VCaP (cell line): ENCODE results near the gene TTC28.

ENCODE experiments used
- H3K27ac ChIP-seq: fragments of 450-650 bp; 2 replicates; pipeline ENCODE4 v1.5.1; 2017
- TF ChIP-seq, protein P1 (sequence below): fragments of 450-650 bp; conservative IDR thresholded peaks from 2 replicates; pipeline ENCODE4 v1.5.1; 2017; ENCODE audit warnings: mild to moderate bottlenecking, moderate library complexity

TTC28 gene

GRCh38 chr22:28462901-28463300, 216.7 kb downstream of the TTC28 start:
- TF ChIP-seq, protein P1, sequence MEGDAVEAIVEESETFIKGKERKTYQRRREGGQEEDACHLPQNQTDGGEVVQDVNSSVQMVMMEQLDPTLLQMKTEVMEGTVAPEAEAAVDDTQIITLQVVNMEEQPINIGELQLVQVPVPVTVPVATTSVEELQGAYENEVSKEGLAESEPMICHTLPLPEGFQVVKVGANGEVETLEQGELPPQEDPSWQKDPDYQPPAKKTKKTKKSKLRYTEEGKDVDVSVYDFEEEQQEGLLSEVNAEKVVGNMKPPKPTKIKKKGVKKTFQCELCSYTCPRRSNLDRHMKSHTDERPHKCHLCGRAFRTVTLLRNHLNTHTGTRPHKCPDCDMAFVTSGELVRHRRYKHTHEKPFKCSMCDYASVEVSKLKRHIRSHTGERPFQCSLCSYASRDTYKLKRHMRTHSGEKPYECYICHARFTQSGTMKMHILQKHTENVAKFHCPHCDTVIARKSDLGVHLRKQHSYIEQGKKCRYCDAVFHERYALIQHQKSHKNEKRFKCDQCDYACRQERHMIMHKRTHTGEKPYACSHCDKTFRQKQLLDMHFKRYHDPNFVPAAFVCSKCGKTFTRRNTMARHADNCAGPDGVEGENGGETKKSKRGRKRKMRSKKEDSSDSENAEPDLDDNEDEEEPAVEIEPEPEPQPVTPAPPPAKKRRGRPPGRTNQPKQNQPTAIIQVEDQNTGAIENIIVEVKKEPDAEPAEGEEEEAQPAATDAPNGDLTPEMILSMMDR: no peak
- no peak overlapping the region for H3K27ac ChIP-seq

- TF ChIP-seq, protein P1: no peak
- H3K27ac ChIP-seq: no peak overlapping the region
Observed at GRCh38 chr22:28462041-28462440, 217.6 kb downstream of the TTC28 start.

DNA sequence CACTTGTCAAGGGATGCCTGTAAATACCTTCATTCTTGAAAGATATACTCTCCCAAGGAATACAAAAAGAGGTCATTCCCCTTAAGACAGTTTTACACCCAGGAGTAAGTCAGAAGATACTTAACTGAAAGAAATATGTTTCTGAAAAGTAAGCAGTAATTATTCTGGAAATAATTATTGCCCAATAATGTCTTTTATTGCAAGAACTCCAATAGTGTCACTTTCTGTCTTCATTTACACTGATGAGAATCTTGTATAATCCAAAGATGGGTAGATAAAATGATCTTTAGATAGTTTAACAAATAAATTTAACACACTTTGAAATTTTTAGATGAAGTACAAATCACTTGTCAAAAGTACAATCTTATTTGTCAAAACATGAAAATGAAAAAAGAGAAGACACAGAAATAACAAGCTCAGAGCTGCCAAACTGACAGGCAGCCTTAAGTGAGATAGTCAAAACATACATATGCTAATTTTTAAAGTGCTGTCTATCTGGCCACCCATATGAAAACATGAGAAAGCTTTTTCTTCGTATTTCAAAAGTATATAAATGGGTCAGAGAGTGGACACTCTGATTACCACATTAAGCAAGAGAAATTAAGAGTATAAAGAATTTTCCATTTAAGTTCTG, 225.1 kb downstream of the TTC28 start:
- TF ChIP-seq, protein P1: no peak
- H3K27ac ChIP-seq: no peak overlapping the region

GRCh38 chr22:28450109-28450508, 229.5 kb downstream of the TTC28 start:
- TF ChIP-seq, protein P1: no peak
- no peak overlapping the region for H3K27ac ChIP-seq

DNA sequence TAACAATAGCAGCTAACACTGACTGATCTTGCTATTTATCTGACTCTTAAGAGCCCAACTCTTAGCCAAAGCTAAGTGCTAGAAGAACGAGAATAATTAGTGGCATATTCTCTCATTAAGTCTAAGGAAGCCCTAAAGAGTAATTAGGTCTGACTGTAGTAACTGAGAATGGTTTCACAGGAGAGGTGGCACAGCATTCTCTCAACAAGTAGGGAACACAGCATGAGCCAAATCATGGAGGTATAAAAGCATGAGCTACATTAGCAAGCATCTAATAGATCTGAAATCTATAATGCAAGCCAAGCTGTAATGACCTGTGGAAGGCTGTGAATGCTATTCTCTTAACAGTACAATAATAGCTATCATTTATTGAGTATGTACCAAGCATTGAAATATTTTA, 230.6 kb downstream of the TTC28 start:
- TF ChIP-seq, protein P1: no peak
- H3K27ac ChIP-seq: no peak overlapping the region

DNA sequence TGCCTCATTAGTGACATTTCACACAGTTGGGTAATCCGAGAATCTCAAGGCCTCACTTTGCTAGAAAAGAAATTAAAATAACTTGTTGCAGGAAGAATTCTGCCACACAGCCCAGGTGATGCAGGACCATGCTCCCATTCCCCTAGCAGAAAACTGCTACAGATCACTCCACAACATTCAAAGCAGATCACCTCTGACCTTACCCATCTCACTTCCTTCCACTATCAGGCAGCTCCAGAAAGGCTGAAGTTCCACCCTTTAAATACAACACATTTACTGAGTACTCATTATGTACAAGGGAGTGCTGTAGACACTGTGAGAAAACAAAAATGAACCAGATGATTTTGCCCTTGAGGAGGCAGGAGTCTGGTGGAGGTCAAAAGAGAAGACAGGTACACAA, 231.0 kb downstream of the TTC28 start:
- TF ChIP-seq, protein P1: no peak
- no peak overlapping the region for H3K27ac ChIP-seq

DNA sequence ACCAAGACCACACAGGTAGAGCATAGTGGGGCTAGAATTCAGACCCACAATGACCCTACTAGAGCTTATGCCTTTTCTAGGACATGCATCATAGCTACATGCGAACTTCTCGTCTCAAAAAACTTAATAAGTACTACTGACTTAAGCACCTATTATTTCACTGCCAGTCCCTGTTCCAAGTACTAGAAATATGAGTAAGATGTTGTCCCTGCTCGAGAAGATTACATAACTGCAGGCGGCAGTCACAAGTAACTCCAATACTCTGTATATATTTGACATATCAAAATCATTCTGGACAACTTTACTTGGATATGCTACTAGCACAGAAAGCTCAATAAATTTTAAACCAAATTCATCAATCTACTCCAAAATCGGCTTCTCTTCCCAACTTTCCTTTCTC, 235.0 kb downstream of the TTC28 start:
- H3K27ac ChIP-seq: no peak overlapping the region
- TF ChIP-seq, protein P1: no peak
